ENCODE data around the gene ANOS1. TPM values are rescaled to one million over a fixed set of nuclear protein-coding genes. Genes with fewer than 3 reads are reported as not detected.

The ANOS1 gene
- total and polyA plus RNA-seq, 2 of the 13 experiments (the other 11 are each of a cell fraction or from before 2014, with no cell fraction given) = not detected

DNA sequence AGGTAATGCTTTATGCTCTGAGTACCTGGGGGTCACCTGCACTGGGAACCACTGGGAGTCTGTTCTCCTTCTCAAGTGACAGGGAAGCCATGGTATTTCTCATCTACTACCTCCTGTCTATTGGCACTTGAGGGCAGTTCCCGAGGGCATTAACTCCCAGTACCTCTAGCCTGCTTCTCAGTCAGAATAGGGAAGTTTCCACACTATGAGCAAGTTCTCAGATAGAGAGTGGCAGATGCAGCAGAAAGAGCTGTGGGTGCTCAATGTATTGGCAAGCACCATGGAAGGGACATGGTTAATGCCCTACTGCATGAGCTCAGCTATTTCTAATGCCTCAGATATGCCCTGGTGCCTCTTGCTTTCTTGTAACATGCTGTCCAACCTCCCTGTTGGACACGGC lies 74.1 kb downstream of the ANOS1 start:
- CTCF ChIA-PET (ENCODE audit: low intra/inter-chr PET ratio, low total read pairs) = no interaction called here
- TF ChIP-seq, protein P1, sequence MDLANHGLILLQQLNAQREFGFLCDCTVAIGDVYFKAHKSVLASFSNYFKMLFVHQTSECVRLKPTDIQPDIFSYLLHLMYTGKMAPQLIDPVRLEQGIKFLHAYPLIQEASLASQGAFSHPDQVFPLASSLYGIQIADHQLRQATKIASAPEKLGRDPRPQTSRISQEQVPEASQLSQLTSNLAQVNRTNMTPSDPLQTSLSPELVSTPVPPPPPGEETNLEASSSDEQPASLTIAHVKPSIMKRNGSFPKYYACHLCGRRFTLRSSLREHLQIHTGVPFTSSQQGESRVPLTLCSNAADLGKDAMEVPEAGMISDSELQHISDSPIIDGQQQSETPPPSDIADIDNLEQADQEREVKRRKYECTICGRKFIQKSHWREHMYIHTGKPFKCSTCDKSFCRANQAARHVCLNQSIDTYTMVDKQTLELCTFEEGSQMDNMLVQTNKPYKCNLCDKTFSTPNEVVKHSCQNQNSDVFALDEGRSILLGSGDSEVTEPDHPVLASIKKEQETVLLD (CRISPR knock-in tag; IDR thresholded peaks at IDR 0.05; ENCODE audit: low read depth) = no peak
- TF ChIP-seq, protein P2, sequence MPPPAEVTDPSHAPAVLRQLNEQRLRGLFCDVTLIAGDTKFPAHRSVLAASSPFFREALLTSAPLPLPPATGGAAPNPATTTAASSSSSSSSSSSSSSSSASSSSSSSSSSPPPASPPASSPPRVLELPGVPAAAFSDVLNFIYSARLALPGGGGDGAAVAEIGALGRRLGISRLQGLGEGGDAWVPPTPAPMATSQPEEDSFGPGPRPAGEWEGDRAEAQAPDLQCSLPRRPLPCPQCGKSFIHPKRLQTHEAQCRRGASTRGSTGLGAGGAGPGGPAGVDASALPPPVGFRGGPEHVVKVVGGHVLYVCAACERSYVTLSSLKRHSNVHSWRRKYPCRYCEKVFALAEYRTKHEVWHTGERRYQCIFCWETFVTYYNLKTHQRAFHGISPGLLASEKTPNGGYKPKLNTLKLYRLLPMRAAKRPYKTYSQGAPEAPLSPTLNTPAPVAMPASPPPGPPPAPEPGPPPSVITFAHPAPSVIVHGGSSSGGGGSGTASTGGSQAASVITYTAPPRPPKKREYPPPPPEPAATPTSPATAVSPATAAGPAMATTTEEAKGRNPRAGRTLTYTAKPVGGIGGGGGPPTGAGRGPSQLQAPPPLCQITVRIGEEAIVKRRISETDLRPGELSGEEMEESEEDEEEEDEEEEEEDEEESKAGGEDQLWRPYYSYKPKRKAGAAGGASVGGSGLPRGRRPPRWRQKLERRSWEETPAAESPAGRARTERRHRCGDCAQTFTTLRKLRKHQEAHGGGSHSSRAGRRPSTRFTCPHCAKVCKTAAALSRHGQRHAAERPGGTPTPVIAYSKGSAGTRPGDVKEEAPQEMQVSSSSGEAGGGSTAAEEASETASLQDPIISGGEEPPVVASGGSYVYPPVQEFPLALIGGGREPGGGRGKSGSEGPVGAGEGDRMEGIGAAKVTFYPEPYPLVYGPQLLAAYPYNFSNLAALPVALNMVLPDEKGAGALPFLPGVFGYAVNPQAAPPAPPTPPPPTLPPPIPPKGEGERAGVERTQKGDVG (CRISPR knock-in tag; IDR thresholded peaks at IDR 0.05; ENCODE audit: borderline replicate concordance) = no peak
- TF ChIP-seq HNF4G (IDR thresholded peaks at IDR 0.05; ENCODE audit: borderline replicate concordance, low read depth, low read length) (no peak), HNF4G (CRISPR knock-in tag; IDR thresholded peaks at IDR 0.05; ENCODE audit: borderline replicate concordance, low read depth) (no peak), DNMT1 (CRISPR knock-in tag; IDR thresholded peaks at IDR 0.05) (no peak), SNAPC2 (CRISPR knock-in tag; IDR thresholded peaks at IDR 0.05) (no peak), MEF2D (CRISPR knock-in tag; IDR thresholded peaks at IDR 0.05) (no peak), KAT7 (CRISPR knock-in tag; IDR thresholded peaks at IDR 0.05; ENCODE audit: borderline replicate concordance) (no peak), ZNF569 (CRISPR knock-in tag; IDR thresholded peaks at IDR 0.05; ENCODE audit: borderline replicate concordance) (no peak)
- TF ChIP-seq, protein P3, sequence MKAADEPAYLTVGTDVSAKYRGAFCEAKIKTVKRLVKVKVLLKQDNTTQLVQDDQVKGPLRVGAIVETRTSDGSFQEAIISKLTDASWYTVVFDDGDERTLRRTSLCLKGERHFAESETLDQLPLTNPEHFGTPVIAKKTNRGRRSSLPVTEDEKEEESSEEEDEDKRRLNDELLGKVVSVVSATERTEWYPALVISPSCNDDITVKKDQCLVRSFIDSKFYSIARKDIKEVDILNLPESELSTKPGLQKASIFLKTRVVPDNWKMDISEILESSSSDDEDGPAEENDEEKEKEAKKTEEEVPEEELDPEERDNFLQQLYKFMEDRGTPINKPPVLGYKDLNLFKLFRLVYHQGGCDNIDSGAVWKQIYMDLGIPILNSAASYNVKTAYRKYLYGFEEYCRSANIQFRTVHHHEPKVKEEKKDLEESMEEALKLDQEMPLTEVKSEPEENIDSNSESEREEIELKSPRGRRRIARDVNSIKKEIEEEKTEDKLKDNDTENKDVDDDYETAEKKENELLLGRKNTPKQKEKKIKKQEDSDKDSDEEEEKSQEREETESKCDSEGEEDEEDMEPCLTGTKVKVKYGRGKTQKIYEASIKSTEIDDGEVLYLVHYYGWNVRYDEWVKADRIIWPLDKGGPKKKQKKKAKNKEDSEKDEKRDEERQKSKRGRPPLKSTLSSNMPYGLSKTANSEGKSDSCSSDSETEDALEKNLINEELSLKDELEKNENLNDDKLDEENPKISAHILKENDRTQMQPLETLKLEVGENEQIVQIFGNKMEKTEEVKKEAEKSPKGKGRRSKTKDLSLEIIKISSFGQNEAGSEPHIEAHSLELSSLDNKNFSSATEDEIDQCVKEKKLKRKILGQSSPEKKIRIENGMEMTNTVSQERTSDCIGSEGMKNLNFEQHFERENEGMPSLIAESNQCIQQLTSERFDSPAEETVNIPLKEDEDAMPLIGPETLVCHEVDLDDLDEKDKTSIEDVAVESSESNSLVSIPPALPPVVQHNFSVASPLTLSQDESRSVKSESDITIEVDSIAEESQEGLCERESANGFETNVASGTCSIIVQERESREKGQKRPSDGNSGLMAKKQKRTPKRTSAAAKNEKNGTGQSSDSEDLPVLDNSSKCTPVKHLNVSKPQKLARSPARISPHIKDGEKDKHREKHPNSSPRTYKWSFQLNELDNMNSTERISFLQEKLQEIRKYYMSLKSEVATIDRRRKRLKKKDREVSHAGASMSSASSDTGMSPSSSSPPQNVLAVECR (CRISPR knock-in tag; IDR thresholded peaks at IDR 0.05; ENCODE audit: borderline replicate concordance) = no peak
- Histone ChIP-seq H3K9me3 (ENCODE audit: low read length) (no peaks in the 10 kb centered on the region), H3K79me2 (ENCODE audit: insufficient read depth, low read length) (no peaks in the 10 kb centered on the region), H3K4me2 (ENCODE audit: low read depth, low read length) (no peak overlapping the region), H3K4me1 (ENCODE audit: insufficient read depth, low read length) (no peaks in the 10 kb centered on the region), H3K9ac (ENCODE audit: insufficient read depth, low read depth, low read length) (no peak overlapping the region), H4K20me1 (ENCODE audit: insufficient read depth, low read length) (no peaks in the 10 kb centered on the region), H3K4me3 (replicated peaks in 1 of 3; ENCODE audit: insufficient read depth in 1 of 3, low read depth in 2 of 3, low read length in 3 of 3) (no peak overlapping the region), H3K27ac (ENCODE audit: extremely low read length, insufficient read depth, low read length) (no peak overlapping the region), H3K27me3 (ENCODE audit: control insufficient read depth in 1 of 2, insufficient read depth in 2 of 2, low read length in 2 of 2) (no peaks in the 10 kb centered on the region), H2AFZ (ENCODE audit: low read length) (no peak overlapping the region), H3K36me3 (replicated peaks in 1 of 2; ENCODE audit: control insufficient read depth in 1 of 2, insufficient read depth in 2 of 2, low read length in 2 of 2) (no peaks in the 10 kb centered on the region)
- POLR2A ChIA-PET = no interaction called here
- ATAC-seq (no peak), FAIRE-seq (no peak), DNase-seq (ENCODE audit: low spot score) (no peak)
- intact Hi-C loops (cut with micrococcal nuclease; ENCODE audit: unreplicated experiment) (no loop called here), in situ Hi-C loops (cut with HindIII; ENCODE audit: extremely low pct_ligation_motif_present, low pct_unique_long_range_greater_than_20kb) (no loop called here)
- 11% methylated on average over 1 of the region's 2 CpGs for WGBS (ENCODE audit: low lambda C conversion rate)
- no TSS peak for BruUV-seq (replicated peaks)

All from HepG2 (cell line).